WTC11 (cell line): Measurements from ENCODE around the gene LBX2. TPM values are rescaled to one million over a fixed set of nuclear protein-coding genes. Genes with fewer than 3 reads are reported as not detected.

Source experiments
- AR ChIP-seq: fragments of 250-450 bp; sonication (Bioruptor Pico); IDR thresholded peaks from 2 replicates; pipeline ENCODE4 v1.9.0; 2021; ENCODE audit warnings: mild to moderate bottlenecking
- ARID4B ChIP-seq: sonication (generic); formaldehyde crosslinking; IDR thresholded peaks from 2 replicates; pipeline ENCODE4 v1.8.0; 2023; ENCODE audit warnings: missing genetic modification reagents, mild to moderate bottlenecking, borderline replicate concordance
- EMX1 ChIP-seq: fragments of 250-450 bp; sonication (Bioruptor Pico); IDR thresholded peaks from 2 replicates; pipeline ENCODE4 v1.8.0; 2021; ENCODE audit warnings: mild to moderate bottlenecking
- ESRRA ChIP-seq: sonication (generic); formaldehyde crosslinking; IDR thresholded peaks from 2 replicates; pipeline ENCODE4 v1.8.1; 2022; ENCODE audit warnings: mild to moderate bottlenecking, missing genetic modification reagents, borderline replicate concordance
- ETV6 ChIP-seq: sonication (generic); formaldehyde crosslinking; IDR thresholded peaks from 2 replicates; pipeline ENCODE4 v1.8.1; 2022; ENCODE audit warnings: mild to moderate bottlenecking, missing genetic modification reagents
- FOXP1 ChIP-seq: sonication (generic); formaldehyde crosslinking; IDR thresholded peaks from 2 replicates; pipeline ENCODE4 v1.8.0; 2022; ENCODE audit warnings: missing genetic modification reagents, mild to moderate bottlenecking, moderate library complexity, borderline replicate concordance
- HMGA2 ChIP-seq: fragments of 250-450 bp; sonication (Bioruptor Pico); IDR thresholded peaks from 2 replicates; pipeline ENCODE4 v1.4.0; 2021; ENCODE audit warnings: mild to moderate bottlenecking, moderate library complexity
- JUN ChIP-seq: sonication (generic); formaldehyde crosslinking; IDR thresholded peaks from 2 replicates; pipeline ENCODE4 v1.8.0; 2023; ENCODE audit warnings: mild to moderate bottlenecking, missing genetic modification reagents
- KAT7 ChIP-seq: sonication (generic); formaldehyde crosslinking; IDR thresholded peaks from 2 replicates; pipeline ENCODE4 v1.8.1; 2023; ENCODE audit warnings: missing genetic modification reagents, mild to moderate bottlenecking, borderline replicate concordance
- MAX ChIP-seq: sonication (generic); formaldehyde crosslinking; IDR thresholded peaks from 2 replicates; pipeline ENCODE4 v1.8.0; 2022; ENCODE audit warnings: mild to moderate bottlenecking, missing genetic modification reagents
- NFYB ChIP-seq: sonication (generic); formaldehyde crosslinking; conservative IDR thresholded peaks from 2 replicates; pipeline ENCODE4 v1.8.0; 2022; ENCODE audit warnings: low read depth, missing genetic modification reagents
- RORB ChIP-seq: fragments of 250-450 bp; sonication (Bioruptor Pico); IDR thresholded peaks from 2 replicates; pipeline ENCODE4 v1.9.0; 2021; ENCODE audit warnings: mild to moderate bottlenecking
- SMAD4 ChIP-seq: sonication (generic); formaldehyde crosslinking; IDR thresholded peaks from 2 replicates; pipeline ENCODE4 v1.8.0; 2022; ENCODE audit warnings: mild to moderate bottlenecking, missing genetic modification reagents
- ZBTB21 ChIP-seq: sonication (generic); formaldehyde crosslinking; IDR thresholded peaks from 2 replicates; pipeline ENCODE4 v1.8.1; 2023; ENCODE audit warnings: mild to moderate bottlenecking, missing genetic modification reagents, borderline replicate concordance
- ZNF121 ChIP-seq: sonication (generic); formaldehyde crosslinking; IDR thresholded peaks from 2 replicates; pipeline ENCODE4 v1.8.0; 2023; ENCODE audit warnings: missing genetic modification reagents
- ZNF396 ChIP-seq: fragments of 250-450 bp; sonication (Bioruptor Pico); IDR thresholded peaks from 2 replicates; pipeline ENCODE4 v1.8.0; 2021; ENCODE audit warnings: mild to moderate bottlenecking, moderate library complexity, borderline replicate concordance
- ZNF416 ChIP-seq: fragments of 250-450 bp; sonication (Bioruptor Pico); IDR thresholded peaks from 2 replicates; pipeline ENCODE4 v1.9.0; 2021; ENCODE audit warnings: mild to moderate bottlenecking, inconsistent platforms
- total RNA-seq: library from RNA; stranded (reverse); gene quantifications from 3 replicates; pipeline ENCODE4 v1.2.3, GENCODE V29; 2021
- TF ChIP-seq, protein P1 (sequence below): sonication (generic); formaldehyde crosslinking; IDR thresholded peaks from 2 replicates; pipeline ENCODE4 v1.8.1; 2022; ENCODE audit warnings: mild to moderate bottlenecking, moderate library complexity, missing genetic modification reagents
- TF ChIP-seq, protein P2 (sequence below): sonication (generic); formaldehyde crosslinking; IDR thresholded peaks from 2 replicates; pipeline ENCODE4 v1.8.1; 2023; ENCODE audit warnings: mild to moderate bottlenecking, missing genetic modification reagents, borderline replicate concordance
- TF ChIP-seq, protein P3 (sequence below): sonication (generic); formaldehyde crosslinking; IDR thresholded peaks from 2 replicates; pipeline ENCODE4 v1.8.1; 2023; ENCODE audit warnings: mild to moderate bottlenecking, missing genetic modification reagents, moderate library complexity
- TF ChIP-seq, protein P4 (sequence below): sonication (generic); formaldehyde crosslinking; conservative IDR thresholded peaks from 2 replicates; pipeline ENCODE4 v1.8.1; 2022; ENCODE audit warnings: mild to moderate bottlenecking, missing genetic modification reagents
- TF ChIP-seq, protein P5 (sequence below): sonication (generic); formaldehyde crosslinking; IDR thresholded peaks from 2 replicates; pipeline ENCODE4 v1.8.0; 2022; ENCODE audit warnings: mild to moderate bottlenecking, missing genetic modification reagents

LBX2 gene
- total RNA-seq, 1 experiment from 2014 or later = 1.0 TPM

DNA sequence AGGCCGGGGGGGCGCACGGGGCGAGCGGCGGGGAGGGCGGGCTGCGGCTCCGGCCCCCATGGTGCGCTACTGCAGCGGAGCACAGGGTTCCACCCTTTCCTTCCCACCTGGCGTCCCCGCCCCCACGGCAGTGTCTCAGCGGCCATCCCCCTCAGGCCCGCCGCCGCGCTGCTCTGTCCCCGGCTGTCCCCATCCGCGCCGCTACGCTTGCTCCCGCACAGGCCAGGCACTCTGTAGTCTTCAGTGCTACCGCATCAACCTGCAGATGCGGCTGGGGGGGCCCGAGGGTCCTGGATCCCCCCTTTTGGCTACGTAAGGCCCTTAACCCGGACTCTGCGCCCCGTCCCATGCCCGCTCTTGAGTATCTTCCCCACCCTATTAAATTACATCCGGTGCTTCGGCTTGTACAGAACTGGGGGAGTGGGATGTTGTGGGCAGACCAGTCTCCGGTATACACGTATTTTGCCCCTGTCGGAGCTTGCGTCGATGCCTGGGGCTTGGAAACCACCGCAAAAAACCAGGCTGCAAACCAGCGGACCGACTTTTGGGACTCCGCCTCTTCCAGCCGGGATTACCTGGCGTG lies 41.8 kb downstream of the LBX2 start (continued):
- TF ChIP-seq, protein P1, sequence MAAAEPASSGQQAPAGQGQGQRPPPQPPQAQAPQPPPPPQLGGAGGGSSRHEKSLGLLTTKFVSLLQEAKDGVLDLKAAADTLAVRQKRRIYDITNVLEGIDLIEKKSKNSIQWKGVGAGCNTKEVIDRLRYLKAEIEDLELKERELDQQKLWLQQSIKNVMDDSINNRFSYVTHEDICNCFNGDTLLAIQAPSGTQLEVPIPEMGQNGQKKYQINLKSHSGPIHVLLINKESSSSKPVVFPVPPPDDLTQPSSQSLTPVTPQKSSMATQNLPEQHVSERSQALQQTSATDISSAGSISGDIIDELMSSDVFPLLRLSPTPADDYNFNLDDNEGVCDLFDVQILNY (CRISPR knock-in tag) = no peak
- TF ChIP-seq ZNF396 (CRISPR knock-in tag) (no peak), HMGA2 (CRISPR knock-in tag) (no peak), ZNF121 (CRISPR knock-in tag) (peak; percentile 25; the same call in 1 of the 2 replicates), RORB (no peak), MAX (0 out of 2 replicates have a peak, but pooled peaks have one; percentile 31), AR (no peak), NFYB (CRISPR knock-in tag) (no peak), FOXP1 (CRISPR knock-in tag) (peak; percentile 53), JUN (CRISPR knock-in tag) (no peak), SMAD4 (CRISPR knock-in tag) (no peak), EMX1 (CRISPR knock-in tag) (no peak), ETV6 (CRISPR knock-in tag) (0 out of 2 replicates have a peak, but pooled peaks have one; percentile 27), KAT7 (CRISPR knock-in tag) (no peak), ZNF416 (CRISPR knock-in tag) (0 out of 2 replicates have a peak, but pooled peaks have one; percentile 35), ZBTB21 (no peak), ESRRA (CRISPR knock-in tag) (no peak), ARID4B (CRISPR knock-in tag) (no peak)
- TF ChIP-seq, protein P2, sequence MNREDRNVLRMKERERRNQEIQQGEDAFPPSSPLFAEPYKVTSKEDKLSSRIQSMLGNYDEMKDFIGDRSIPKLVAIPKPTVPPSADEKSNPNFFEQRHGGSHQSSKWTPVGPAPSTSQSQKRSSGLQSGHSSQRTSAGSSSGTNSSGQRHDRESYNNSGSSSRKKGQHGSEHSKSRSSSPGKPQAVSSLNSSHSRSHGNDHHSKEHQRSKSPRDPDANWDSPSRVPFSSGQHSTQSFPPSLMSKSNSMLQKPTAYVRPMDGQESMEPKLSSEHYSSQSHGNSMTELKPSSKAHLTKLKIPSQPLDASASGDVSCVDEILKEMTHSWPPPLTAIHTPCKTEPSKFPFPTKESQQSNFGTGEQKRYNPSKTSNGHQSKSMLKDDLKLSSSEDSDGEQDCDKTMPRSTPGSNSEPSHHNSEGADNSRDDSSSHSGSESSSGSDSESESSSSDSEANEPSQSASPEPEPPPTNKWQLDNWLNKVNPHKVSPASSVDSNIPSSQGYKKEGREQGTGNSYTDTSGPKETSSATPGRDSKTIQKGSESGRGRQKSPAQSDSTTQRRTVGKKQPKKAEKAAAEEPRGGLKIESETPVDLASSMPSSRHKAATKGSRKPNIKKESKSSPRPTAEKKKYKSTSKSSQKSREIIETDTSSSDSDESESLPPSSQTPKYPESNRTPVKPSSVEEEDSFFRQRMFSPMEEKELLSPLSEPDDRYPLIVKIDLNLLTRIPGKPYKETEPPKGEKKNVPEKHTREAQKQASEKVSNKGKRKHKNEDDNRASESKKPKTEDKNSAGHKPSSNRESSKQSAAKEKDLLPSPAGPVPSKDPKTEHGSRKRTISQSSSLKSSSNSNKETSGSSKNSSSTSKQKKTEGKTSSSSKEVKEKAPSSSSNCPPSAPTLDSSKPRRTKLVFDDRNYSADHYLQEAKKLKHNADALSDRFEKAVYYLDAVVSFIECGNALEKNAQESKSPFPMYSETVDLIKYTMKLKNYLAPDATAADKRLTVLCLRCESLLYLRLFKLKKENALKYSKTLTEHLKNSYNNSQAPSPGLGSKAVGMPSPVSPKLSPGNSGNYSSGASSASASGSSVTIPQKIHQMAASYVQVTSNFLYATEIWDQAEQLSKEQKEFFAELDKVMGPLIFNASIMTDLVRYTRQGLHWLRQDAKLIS (CRISPR knock-in tag) = no peak
- TF ChIP-seq, protein P3, sequence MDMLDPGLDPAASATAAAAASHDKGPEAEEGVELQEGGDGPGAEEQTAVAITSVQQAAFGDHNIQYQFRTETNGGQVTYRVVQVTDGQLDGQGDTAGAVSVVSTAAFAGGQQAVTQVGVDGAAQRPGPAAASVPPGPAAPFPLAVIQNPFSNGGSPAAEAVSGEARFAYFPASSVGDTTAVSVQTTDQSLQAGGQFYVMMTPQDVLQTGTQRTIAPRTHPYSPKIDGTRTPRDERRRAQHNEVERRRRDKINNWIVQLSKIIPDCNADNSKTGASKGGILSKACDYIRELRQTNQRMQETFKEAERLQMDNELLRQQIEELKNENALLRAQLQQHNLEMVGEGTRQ = no peak
- TF ChIP-seq, protein P4, sequence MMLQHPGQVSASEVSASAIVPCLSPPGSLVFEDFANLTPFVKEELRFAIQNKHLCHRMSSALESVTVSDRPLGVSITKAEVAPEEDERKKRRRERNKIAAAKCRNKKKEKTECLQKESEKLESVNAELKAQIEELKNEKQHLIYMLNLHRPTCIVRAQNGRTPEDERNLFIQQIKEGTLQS (CRISPR knock-in tag) = no peak
- TF ChIP-seq, protein P5, sequence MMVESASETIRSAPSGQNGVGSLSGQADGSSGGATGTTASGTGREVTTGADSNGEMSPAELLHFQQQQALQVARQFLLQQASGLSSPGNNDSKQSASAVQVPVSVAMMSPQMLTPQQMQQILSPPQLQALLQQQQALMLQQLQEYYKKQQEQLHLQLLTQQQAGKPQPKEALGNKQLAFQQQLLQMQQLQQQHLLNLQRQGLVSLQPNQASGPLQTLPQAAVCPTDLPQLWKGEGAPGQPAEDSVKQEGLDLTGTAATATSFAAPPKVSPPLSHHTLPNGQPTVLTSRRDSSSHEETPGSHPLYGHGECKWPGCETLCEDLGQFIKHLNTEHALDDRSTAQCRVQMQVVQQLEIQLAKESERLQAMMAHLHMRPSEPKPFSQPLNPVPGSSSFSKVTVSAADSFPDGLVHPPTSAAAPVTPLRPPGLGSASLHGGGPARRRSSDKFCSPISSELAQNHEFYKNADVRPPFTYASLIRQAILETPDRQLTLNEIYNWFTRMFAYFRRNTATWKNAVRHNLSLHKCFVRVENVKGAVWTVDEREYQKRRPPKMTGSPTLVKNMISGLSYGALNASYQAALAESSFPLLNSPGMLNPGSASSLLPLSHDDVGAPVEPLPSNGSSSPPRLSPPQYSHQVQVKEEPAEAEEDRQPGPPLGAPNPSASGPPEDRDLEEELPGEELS = no peak
